ENCODE measurements around the gene SATB2.
A peak's percentile ranks its signal among the peaks of the same experiment; 100 is the strongest.

Gene SATB2

GRCh38 chr2:199499005-199499404 lies 41.3 kb upstream of the SATB2 start:
- no peaks in the 10 kb centered on the region for H3K4me1 ChIP-seq (ENCODE audit: control insufficient read depth, insufficient read depth, low read length)
- no peaks in the 10 kb centered on the region for H3K36me3 ChIP-seq (ENCODE audit: control insufficient read depth in 2 of 2, insufficient read depth in 1 of 2, low read length in 2 of 2)
- H3K27ac ChIP-seq (ENCODE audit: extremely low read depth, low read depth, low read length) = no peak overlapping the region
- POLR2A ChIA-PET = no interaction called here
- TF ChIP-seq ZEB2 (tag by site-specific recombination; IDR thresholded peaks at IDR 0.05) = no peak
- no peak for TF ChIP-seq ZNF140 (tag by site-specific recombination; IDR thresholded peaks at IDR 0.05)
- no peak for TF ChIP-seq ZNF600 (tag by site-specific recombination; IDR thresholded peaks at IDR 0.05)
- no peak for TF ChIP-seq ZNF654 (tag by site-specific recombination; IDR thresholded peaks at IDR 0.05; ENCODE audit: low read depth)
- TF ChIP-seq ZNF16 (tag by site-specific recombination; IDR thresholded peaks at IDR 0.05; ENCODE audit: low read depth) = no peak
- no peak for TF ChIP-seq SP7 (tag by site-specific recombination; IDR thresholded peaks at IDR 0.05)
- no peak for TF ChIP-seq KLF10 (tag by site-specific recombination; IDR thresholded peaks at IDR 0.05)
- no peak for TF ChIP-seq ZNF501 (tag by site-specific recombination; IDR thresholded peaks at IDR 0.05)
- no peak for TF ChIP-seq ZBTB11 (tag by site-specific recombination; conservative IDR thresholded peaks at IDR 0.05; ENCODE audit: low read depth)
- TF ChIP-seq CTCF (tag by site-specific recombination; IDR thresholded peaks at IDR 0.05) = no peak
- TF ChIP-seq OVOL3 (tag by site-specific recombination; IDR thresholded peaks at IDR 0.05) = no peak
- TF ChIP-seq ZNF324 (tag by site-specific recombination; IDR thresholded peaks at IDR 0.05) = no peak
- no peak for TF ChIP-seq ZNF280C (tag by site-specific recombination; IDR thresholded peaks at IDR 0.05)
- H3K9me3 ChIP-seq (ENCODE audit: control insufficient read depth, insufficient read depth, low read depth, low read length) = no peaks in the 10 kb centered on the region
- H3K4me3 ChIP-seq (ENCODE audit: low read depth, low read length) = no peak overlapping the region
- CTCF ChIA-PET = interaction anchor here (0.7 kb wide), 1 partner anchor 10 kb away, joined by 3 read pairs; no protein-coding TSS in a partner anchor

DNA sequence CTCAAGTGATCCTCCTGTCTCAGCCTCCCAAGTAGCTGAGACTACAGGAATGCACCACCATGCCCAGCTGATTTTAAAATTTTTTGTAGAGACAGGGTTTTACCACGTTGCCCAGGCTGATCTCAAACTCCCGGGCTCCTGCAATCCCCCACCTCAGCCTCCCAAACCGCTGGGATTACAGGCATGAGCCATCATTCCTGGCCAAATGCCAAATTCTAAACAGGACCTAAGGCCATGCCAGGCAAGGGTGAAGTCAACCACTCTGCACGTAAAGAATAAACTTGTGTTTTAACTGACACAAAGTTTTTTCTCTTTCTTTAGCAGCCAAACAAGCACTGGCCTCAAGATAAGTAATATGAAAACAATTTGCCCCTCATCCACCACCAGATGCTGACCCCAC lies 37.4 kb upstream of the SATB2 start:
- ChIA-PET POLR2A (no interaction called here), CTCF (interaction anchor here (0.6 kb wide), 1 partner anchor 30 kb away, joined by 3 read pairs; no protein-coding TSS in a partner anchor)
- H3K4me3 ChIP-seq (ENCODE audit: low read depth, low read length) = no peak overlapping the region
- no peaks in the 10 kb centered on the region for H3K9me3 ChIP-seq (ENCODE audit: control insufficient read depth, insufficient read depth, low read depth, low read length)
- no peaks in the 10 kb centered on the region for H3K4me1 ChIP-seq (ENCODE audit: control insufficient read depth, insufficient read depth, low read length)
- no peak overlapping the region for H3K27ac ChIP-seq (ENCODE audit: extremely low read depth, low read depth, low read length)
- H3K36me3 ChIP-seq (ENCODE audit: control insufficient read depth in 2 of 2, insufficient read depth in 1 of 2, low read length in 2 of 2) = no peaks in the 10 kb centered on the region
- TF ChIP-seq KLF7 (tag by site-specific recombination; IDR thresholded peaks at IDR 0.05; ENCODE audit: borderline replicate concordance) (no peak), ZNF404 (tag by site-specific recombination; IDR thresholded peaks at IDR 0.05) (no peak), ZBTB44 (tag by site-specific recombination; IDR thresholded peaks at IDR 0.05) (peak; percentile 21; the same call in 1 of the 2 replicates), ZNF423 (tag by site-specific recombination; IDR thresholded peaks at IDR 0.05) (no peak), ZNF501 (tag by site-specific recombination; IDR thresholded peaks at IDR 0.05) (no peak), ZNF2 (tag by site-specific recombination; IDR thresholded peaks at IDR 0.05) (no peak), ZNF558 (tag by site-specific recombination; IDR thresholded peaks at IDR 0.05) (no peak), SETDB1 (IDR thresholded peaks at IDR 0.05; ENCODE audit: insufficient read length, low read length) (no peak), PRDM6 (tag by site-specific recombination; IDR thresholded peaks at IDR 0.05) (no peak), ZNF184 (tag by site-specific recombination; IDR thresholded peaks at IDR 0.05) (peak; percentile 76; the same call in 1 of the 2 replicates), ZNF37A (tag by site-specific recombination; IDR thresholded peaks at IDR 0.05) (peak; percentile 50; the same call in 1 of the 2 replicates), ZNF660 (tag by site-specific recombination; IDR thresholded peaks at IDR 0.05) (peak; percentile 94), ZNF335 (tag by site-specific recombination; conservative IDR thresholded peaks at IDR 0.05) (0 out of 2 replicates have a peak, but pooled peaks have one; percentile 16), KLF9 (tag by site-specific recombination; IDR thresholded peaks at IDR 0.05; ENCODE audit: low read depth) (no peak)

Data from HEK293 (cell line).